ENCODE results near the gene SP110. TPM values are rescaled to one million over a fixed set of nuclear protein-coding genes. Genes with fewer than 3 reads are reported as not detected.

Gene SP110
- total and polyA plus RNA-seq, 9 of the 15 experiments (the other 6 are each of a cell fraction or from before 2014, with no cell fraction given), result 3.6 to 11.0 (median 7.1) TPM

DNA sequence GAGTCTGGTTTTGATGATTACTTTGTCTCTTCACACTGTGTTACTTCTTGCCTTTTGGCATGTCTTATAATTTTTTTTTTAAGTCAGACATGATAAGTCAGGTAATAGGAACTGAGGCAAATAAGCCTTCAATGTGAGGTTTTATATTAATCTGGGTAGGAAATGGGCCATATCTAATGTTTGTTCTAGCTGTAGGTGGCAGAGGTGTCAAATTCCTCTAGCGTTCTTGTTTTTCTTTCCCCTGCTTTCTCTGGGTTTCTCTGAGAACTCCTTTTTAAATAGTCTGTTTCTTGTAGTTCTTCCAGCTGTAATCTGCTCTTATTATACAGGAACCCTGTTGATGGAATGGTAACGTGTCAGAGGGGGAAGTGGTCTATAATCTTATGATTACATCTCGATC lies 11.5 kb upstream of the SP110 start:
- H3K36me3 ChIP-seq (ENCODE audit: control insufficient read depth, insufficient read depth, low read length), result no peaks in the 10 kb centered on the region
- H3K9me1 ChIP-seq (ENCODE audit: control insufficient read depth, insufficient read depth, low read length), result no peaks in the 10 kb centered on the region
- no peak for DNase-seq (ENCODE audit: extremely low read depth in 1 of 4, low spot score in 3 of 4)
- TF ChIP-seq, protein P1, sequence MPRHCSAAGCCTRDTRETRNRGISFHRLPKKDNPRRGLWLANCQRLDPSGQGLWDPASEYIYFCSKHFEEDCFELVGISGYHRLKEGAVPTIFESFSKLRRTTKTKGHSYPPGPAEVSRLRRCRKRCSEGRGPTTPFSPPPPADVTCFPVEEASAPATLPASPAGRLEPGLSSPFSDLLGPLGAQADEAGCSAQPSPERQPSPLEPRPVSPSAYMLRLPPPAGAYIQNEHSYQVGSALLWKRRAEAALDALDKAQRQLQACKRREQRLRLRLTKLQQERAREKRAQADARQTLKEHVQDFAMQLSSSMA (CRISPR knock-in tag; IDR thresholded peaks at IDR 0.05), result no peak
- no peak for TF ChIP-seq STAG1 (CRISPR knock-in tag; IDR thresholded peaks at IDR 0.05; ENCODE audit: borderline replicate concordance)
- TF ChIP-seq, protein P2, sequence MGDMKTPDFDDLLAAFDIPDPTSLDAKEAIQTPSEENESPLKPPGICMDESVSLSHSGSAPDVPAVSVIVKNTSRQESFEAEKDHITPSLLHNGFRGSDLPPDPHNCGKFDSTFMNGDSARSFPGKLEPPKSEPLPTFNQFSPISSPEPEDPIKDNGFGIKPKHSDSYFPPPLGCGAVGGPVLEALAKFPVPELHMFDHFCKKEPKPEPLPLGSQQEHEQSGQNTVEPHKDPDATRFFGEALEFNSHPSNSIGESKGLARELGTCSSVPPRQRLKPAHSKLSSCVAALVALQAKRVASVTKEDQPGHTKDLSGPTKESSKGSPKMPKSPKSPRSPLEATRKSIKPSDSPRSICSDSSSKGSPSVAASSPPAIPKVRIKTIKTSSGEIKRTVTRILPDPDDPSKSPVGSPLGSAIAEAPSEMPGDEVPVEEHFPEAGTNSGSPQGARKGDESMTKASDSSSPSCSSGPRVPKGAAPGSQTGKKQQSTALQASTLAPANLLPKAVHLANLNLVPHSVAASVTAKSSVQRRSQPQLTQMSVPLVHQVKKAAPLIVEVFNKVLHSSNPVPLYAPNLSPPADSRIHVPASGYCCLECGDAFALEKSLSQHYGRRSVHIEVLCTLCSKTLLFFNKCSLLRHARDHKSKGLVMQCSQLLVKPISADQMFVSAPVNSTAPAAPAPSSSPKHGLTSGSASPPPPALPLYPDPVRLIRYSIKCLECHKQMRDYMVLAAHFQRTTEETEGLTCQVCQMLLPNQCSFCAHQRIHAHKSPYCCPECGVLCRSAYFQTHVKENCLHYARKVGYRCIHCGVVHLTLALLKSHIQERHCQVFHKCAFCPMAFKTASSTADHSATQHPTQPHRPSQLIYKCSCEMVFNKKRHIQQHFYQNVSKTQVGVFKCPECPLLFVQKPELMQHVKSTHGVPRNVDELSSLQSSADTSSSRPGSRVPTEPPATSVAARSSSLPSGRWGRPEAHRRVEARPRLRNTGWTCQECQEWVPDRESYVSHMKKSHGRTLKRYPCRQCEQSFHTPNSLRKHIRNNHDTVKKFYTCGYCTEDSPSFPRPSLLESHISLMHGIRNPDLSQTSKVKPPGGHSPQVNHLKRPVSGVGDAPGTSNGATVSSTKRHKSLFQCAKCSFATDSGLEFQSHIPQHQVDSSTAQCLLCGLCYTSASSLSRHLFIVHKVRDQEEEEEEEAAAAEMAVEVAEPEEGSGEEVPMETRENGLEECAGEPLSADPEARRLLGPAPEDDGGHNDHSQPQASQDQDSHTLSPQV (IDR thresholded peaks at IDR 0.05), result no peak
- no peak for TF ChIP-seq TRIM24 (IDR thresholded peaks at IDR 0.05)
- TF ChIP-seq TAF9B (IDR thresholded peaks at IDR 0.05; ENCODE audit: partially characterized antibody), result no peak
- TF ChIP-seq HMG20A (CRISPR knock-in tag; conservative IDR thresholded peaks at IDR 0.05), result no peak
- H4K20me1 ChIP-seq (replicated peaks; ENCODE audit: control insufficient read depth, insufficient read depth, low read length), result no peaks in the 10 kb centered on the region
- no peak overlapping the region for H3K27ac ChIP-seq (ENCODE audit: extremely low read depth, low read depth, low read length)
- in situ Hi-C loops (cut with MboI) (no loop called here), intact Hi-C loops (cut with micrococcal nuclease) (no loop called here)
- no peak overlapping the region for H3K9ac ChIP-seq (ENCODE audit: insufficient read depth in 1 of 2, low read depth in 2 of 2, low read length in 2 of 2)
- H3K4me3 ChIP-seq, result no peak overlapping the region
- 5% methylated on average over 2 of the region's 3 CpGs for WGBS (ENCODE audit: insufficient coverage, low coverage, missing lambda C conversion rate)
- BruUV-seq (replicated peaks), result no TSS peak
- ChIA-PET CTCF (ENCODE audit: low intra/inter-chr PET ratio) (no interaction called here), POLR2A (no interaction called here)
- FAIRE-seq, result no peak
- H3K9me3 ChIP-seq (replicated peaks; ENCODE audit: control insufficient read depth, insufficient read depth, low read depth, low read length), result peaks cover 4% of the 10 kb centered on the region
- H2AFZ ChIP-seq (ENCODE audit: low read depth, low read length), result no peak overlapping the region
- no peaks in the 10 kb centered on the region for H3K79me2 ChIP-seq (ENCODE audit: control insufficient read depth, insufficient read depth, low read length)
- H3K4me1 ChIP-seq (replicated peaks in 1 of 2; ENCODE audit: control insufficient read depth in 2 of 2, insufficient read depth in 2 of 2, low read length in 2 of 2), result no peaks in the 10 kb centered on the region
- H3K4me2 ChIP-seq (ENCODE audit: insufficient read depth, low read length), result no peak overlapping the region
- no peak for ATAC-seq
- no peaks in the 10 kb centered on the region for H3K27me3 ChIP-seq (ENCODE audit: control insufficient read depth in 2 of 2, insufficient read depth in 2 of 2, low read length in 2 of 2)

Data from K562 (cell line).